H9 (cell line): ENCODE results near the gene PRTFDC1. TPM values are rescaled to one million over a fixed set of nuclear protein-coding genes. Genes with fewer than 3 reads are reported as not detected.
"Not testable (repeated sequence)": the region's sequence is repeated elsewhere in the genome, so short reads cannot be mapped to it uniquely, and the experiment has no call there.

Source experiments
- DNase-seq: peaks from one replicate; pipeline ENCODE4 v3.0.0-alpha.2; 2017
- H2AFZ ChIP-seq: one replicate; pipeline ENCODE4 v1.6.1; 2013; ENCODE audit warnings: mild to moderate bottlenecking, low read length, control low read depth, moderate library complexity
- H2AK5ac ChIP-seq: 2 replicates; pipeline ENCODE4 v1.6.1; 2013; ENCODE audit warnings: low read length, control low read depth, mixed read lengths; ENCODE audit not compliant: insufficient read length
- H2BK120ac ChIP-seq: one replicate; pipeline ENCODE4 v1.6.1; 2013; ENCODE audit warnings: low read depth, mild to moderate bottlenecking, low read length, control low read depth, inconsistent platforms; ENCODE audit not compliant: poor library complexity, severe bottlenecking
- H2BK12ac ChIP-seq: 2 replicates; pipeline ENCODE4 v1.6.1; 2013; ENCODE audit warnings: low read length, control low read depth, mixed read lengths, low read depth; ENCODE audit not compliant: insufficient read length
- H2BK15ac ChIP-seq: 2 replicates; pipeline ENCODE4 v1.6.1; 2013; ENCODE audit warnings: low read depth, low read length, control low read depth
- H2BK20ac ChIP-seq: one replicate; pipeline ENCODE4 v1.6.1; 2013; ENCODE audit warnings: low read depth, mild to moderate bottlenecking, low read length, control low read depth, inconsistent platforms; ENCODE audit not compliant: poor library complexity, severe bottlenecking
- H2BK5ac ChIP-seq: 2 replicates; pipeline ENCODE4 v1.6.1; 2013; ENCODE audit warnings: low read length, control low read depth, mixed read lengths; ENCODE audit not compliant: insufficient read length
- H3K14ac ChIP-seq: 2 replicates; pipeline ENCODE4 v1.6.1; 2013; ENCODE audit warnings: low read length, control low read depth; ENCODE audit not compliant: insufficient read depth
- H3K18ac ChIP-seq: 2 replicates; pipeline ENCODE4 v1.6.1; 2013; ENCODE audit warnings: low read depth, mild to moderate bottlenecking, mixed read lengths, low read length, control low read depth; ENCODE audit not compliant: insufficient read length
- H3K23ac ChIP-seq: 2 replicates; pipeline ENCODE4 v1.6.1; 2013; ENCODE audit warnings: low read length, control low read depth, mixed read lengths, low read depth; ENCODE audit not compliant: insufficient read length
- H3K23me2 ChIP-seq: 2 replicates; pipeline ENCODE4 v1.6.1; 2013; ENCODE audit warnings: low read depth, mild to moderate bottlenecking, mixed read lengths, low read length, control low read depth; ENCODE audit not compliant: insufficient read length, poor library complexity, severe bottlenecking
- H3K27ac ChIP-seq: 2 replicates; pipeline ENCODE4 v1.5.1; 2013; ENCODE audit warnings: low read length, control low read depth, mixed read lengths, low read depth; ENCODE audit not compliant: insufficient read length
- H3K27me3 ChIP-seq: 2 replicates; pipeline ENCODE4 v1.6.1; 2013; ENCODE audit warnings: low read length, control low read depth, inconsistent platforms; ENCODE audit not compliant: insufficient read depth
- H3K4ac ChIP-seq: 2 replicates; pipeline ENCODE4 v1.6.1; 2013; ENCODE audit warnings: low read depth, mild to moderate bottlenecking, control low read depth, inconsistent platforms, low read length, moderate library complexity
- H3K4me1 ChIP-seq: 2 replicates; pipeline ENCODE4 v1.6.1; 2013; ENCODE audit warnings: low read length, control low read depth, inconsistent platforms; ENCODE audit not compliant: insufficient read depth
- H3K4me2 ChIP-seq: 2 replicates; pipeline ENCODE4 v1.6.1; 2013; ENCODE audit warnings: low read length, control low read depth, mixed read lengths; ENCODE audit not compliant: insufficient read length, insufficient read depth
- H3K56ac ChIP-seq: 2 replicates; pipeline ENCODE4 v1.6.1; 2013; ENCODE audit warnings: low read depth, mild to moderate bottlenecking, mixed read lengths, low read length, control low read depth; ENCODE audit not compliant: insufficient read length
- H3K79me1 ChIP-seq: 2 replicates; pipeline ENCODE4 v1.6.1; 2013; ENCODE audit warnings: low read depth, mild to moderate bottlenecking, moderate library complexity, low read length, control low read depth, inconsistent platforms; ENCODE audit not compliant: insufficient read depth, poor library complexity, severe bottlenecking
- H3K79me2 ChIP-seq: 2 replicates; pipeline ENCODE4 v1.6.1; 2013; ENCODE audit warnings: low read length, control low read depth, inconsistent platforms; ENCODE audit not compliant: insufficient read depth
- H3K9ac ChIP-seq: 2 replicates; pipeline ENCODE4 v1.6.1; 2013; ENCODE audit warnings: low read length, control low read depth, mixed read lengths; ENCODE audit not compliant: insufficient read length; ENCODE audit errors: extremely low read depth
- H3K9me3 ChIP-seq: one replicate; pipeline ENCODE4 v1.6.1; 2013; ENCODE audit warnings: low read depth, low read length, inconsistent platforms; ENCODE audit not compliant: control insufficient read depth
- H3T11ph ChIP-seq: one replicate; pipeline ENCODE4 v1.6.1; 2013; ENCODE audit warnings: mild to moderate bottlenecking, low read length, control low read depth, inconsistent platforms
- H4K20me1 ChIP-seq: one replicate; pipeline ENCODE4 v1.6.1; 2013; ENCODE audit not compliant: control insufficient read depth, insufficient read length, insufficient read depth
- H4K5ac ChIP-seq: 2 replicates; pipeline ENCODE4 v1.6.1; 2013; ENCODE audit warnings: low read depth, mild to moderate bottlenecking, mixed read lengths, low read length, control low read depth; ENCODE audit not compliant: insufficient read length
- H4K8ac ChIP-seq: replicated peaks from 2 replicates; pipeline ENCODE4 v1.6.1; 2013; ENCODE audit warnings: low read length, control low read depth, mixed read lengths, low read depth; ENCODE audit not compliant: insufficient read length
- H4K91ac ChIP-seq: 2 replicates; pipeline ENCODE4 v1.6.1; 2013; ENCODE audit warnings: low read depth, mild to moderate bottlenecking, moderate library complexity, mixed read lengths, low read length, control low read depth; ENCODE audit not compliant: insufficient read length
- H3K27ac Mint-ChIP-seq, 3 experiments: 2 replicates in 2 of 3; 3 replicates in 1 of 3; pipeline ENCODE4 v1.8.0; 2020 to 2021; ENCODE audit warnings: mixed read lengths in 3 of 3, mild to moderate bottlenecking in 1 of 3, moderate library complexity in 1 of 3
- H3K27me3 Mint-ChIP-seq: 2 replicates; pipeline ENCODE4 v1.8.0; 2021; ENCODE audit warnings: low read depth, mild to moderate bottlenecking, moderate library complexity, mixed read lengths
- H3K36me3 Mint-ChIP-seq, 3 experiments: 2 replicates in 2 of 3; 3 replicates in 1 of 3; pipeline ENCODE4 v1.8.0; 2020 to 2021; ENCODE audit warnings: low read depth in 3 of 3, mixed read lengths in 3 of 3; ENCODE audit not compliant: insufficient read depth in 1 of 3
- H3K4me1 Mint-ChIP-seq, 2 experiments: 2 replicates each; pipeline ENCODE4 v1.8.0; 2020; ENCODE audit warnings: mixed read lengths in 2 of 2
- H3K4me3 Mint-ChIP-seq, 2 experiments: 2 replicates in 1 of 2; 3 replicates in 1 of 2; pipeline ENCODE4 v1.8.0; 2020 to 2021; ENCODE audit warnings: mild to moderate bottlenecking in 2 of 2, mixed read lengths in 2 of 2, moderate library complexity in 1 of 2
- H3K9me3 Mint-ChIP-seq, 2 experiments: 2 replicates in 1 of 2; 3 replicates in 1 of 2; pipeline ENCODE4 v1.8.0; 2020; ENCODE audit warnings: mild to moderate bottlenecking in 2 of 2, mixed read lengths in 2 of 2, moderate library complexity in 1 of 2
- WGBS: extraction: QIAGEN DNeasy Blood & Tissue Kit; methylation state at CpG from one replicate; pipeline ENCODE4 v1.1.7; 2013; ENCODE audit warnings: missing lambda C conversion rate, low lambda C conversion rate, mixed read lengths; ENCODE audit not compliant: insufficient read length; ENCODE audit errors: extremely low coverage; 5-methylcytosine and 5-hydroxymethylcytosine counted together
- total RNA-seq: library from RNA; stranded (reverse); gene quantifications from 2 replicates; pipeline ENCODE4 v1.2.1, GENCODE V29; 2021

The PRTFDC1 gene
- total RNA-seq, 1 experiment from 2014 or later = 7.5 TPM

- H3K4ac ChIP-seq, H2BK12ac ChIP-seq, H2AK5ac ChIP-seq, H3K4me1 Mint-ChIP-seq, H4K8ac ChIP-seq, H3K56ac ChIP-seq, H3K27me3 ChIP-seq, H3K9me3 ChIP-seq, H3K18ac ChIP-seq, H3K27me3 Mint-ChIP-seq, H2BK20ac ChIP-seq, H4K91ac ChIP-seq, DNase-seq, H2AFZ ChIP-seq, H3K27ac ChIP-seq, H3K79me1 ChIP-seq, H3K9ac ChIP-seq, H3K4me1 ChIP-seq, H3T11ph ChIP-seq, H4K20me1 ChIP-seq, H3K27ac Mint-ChIP-seq, H4K5ac ChIP-seq, H2BK5ac ChIP-seq, H2BK120ac ChIP-seq, H3K23ac ChIP-seq, H3K4me3 Mint-ChIP-seq, H3K23me2 ChIP-seq, H3K79me2 ChIP-seq, H3K4me2 ChIP-seq, H3K14ac ChIP-seq, H2BK15ac ChIP-seq: not testable (repeated sequence)
- Mint-ChIP-seq H3K9me3 (peaks cover 15 to 21% of the 10 kb centered on the region in 2 experiments), H3K36me3 (peaks cover 12 to 30% (median 18%) of the 10 kb centered on the region in 3 experiments)
- WGBS = no CpG with 5 or more reads among the region's 1 CpG
Observed at GRCh38 chr10:24919629-24920028, 32.8 kb downstream of the PRTFDC1 start.
